Thymus (tissue), 11 donors: Measurements from ENCODE around the gene CAMTA1. TPM values are rescaled to one million over a fixed set of nuclear protein-coding genes. Genes with fewer than 3 reads are reported as not detected.

Experiments
- DNase-seq, 9 donors: peaks; one replicate each; pipeline ENCODE4 v3.0.0-alpha.2; 2013; ENCODE audit warnings: low spot score in 9 of 9, low read depth in 6 of 9, missing footprints in 1 of 9
- H3K27ac ChIP-seq, 2 donors: one replicate each; pipeline ENCODE4 v1.5.1; 2013; ENCODE audit warnings: control low read depth in 1 of 2, low read depth in 1 of 2, low read length in 1 of 2, mild to moderate bottlenecking in 1 of 2, moderate library complexity in 1 of 2
- H3K27me3 ChIP-seq, 2 donors: one replicate each; pipeline ENCODE4 v1.5.1; 2013; ENCODE audit warnings: low read length in 1 of 2; ENCODE audit not compliant: control insufficient read depth in 2 of 2, insufficient read depth in 1 of 2
- H3K36me3 ChIP-seq, 2 donors: one replicate each; pipeline ENCODE4 v1.5.1; 2013; ENCODE audit warnings: low read length in 1 of 2, mild to moderate bottlenecking in 1 of 2, moderate library complexity in 1 of 2; ENCODE audit not compliant: control insufficient read depth in 2 of 2, insufficient read depth in 2 of 2
- H3K4me1 ChIP-seq, 2 donors: one replicate each; pipeline ENCODE4 v1.5.1; 2013; ENCODE audit warnings: low read length in 2 of 2; ENCODE audit not compliant: control insufficient read depth in 2 of 2, insufficient read depth in 2 of 2
- H3K4me3 ChIP-seq, 2 donors: one replicate each; pipeline ENCODE4 v1.5.1; 2013; ENCODE audit warnings: low read length in 2 of 2, control low read depth in 1 of 2, mild to moderate bottlenecking in 1 of 2
- H3K9me3 ChIP-seq, 2 donors: one replicate each; pipeline ENCODE4 v1.5.1; 2013; ENCODE audit warnings: low read length in 1 of 2, mild to moderate bottlenecking in 1 of 2; ENCODE audit not compliant: control insufficient read depth in 2 of 2, insufficient read depth in 1 of 2
- WGBS: extraction: QIAGEN DNeasy Blood & Tissue Kit; methylation state at CpG from one replicate; pipeline ENCODE4 v1.1.7; 2013; 5-methylcytosine and 5-hydroxymethylcytosine counted together
- polyA plus RNA-seq: library from polyadenylated mRNA; stranded (reverse); fragments of 200-250 nt; gene quantifications from one replicate; pipeline ENCODE4 v1.2.3, GENCODE V29; 2013
- total RNA-seq: library from RNA; stranded (reverse); fragments of 120-200 nt; gene quantifications from one replicate; pipeline ENCODE4 v1.2.4, GENCODE V29; 2013
- donor health status: healthy.

The CAMTA1 gene
- total and polyA plus RNA-seq, 2 donors = 32.0 to 158 TPM

DNA sequence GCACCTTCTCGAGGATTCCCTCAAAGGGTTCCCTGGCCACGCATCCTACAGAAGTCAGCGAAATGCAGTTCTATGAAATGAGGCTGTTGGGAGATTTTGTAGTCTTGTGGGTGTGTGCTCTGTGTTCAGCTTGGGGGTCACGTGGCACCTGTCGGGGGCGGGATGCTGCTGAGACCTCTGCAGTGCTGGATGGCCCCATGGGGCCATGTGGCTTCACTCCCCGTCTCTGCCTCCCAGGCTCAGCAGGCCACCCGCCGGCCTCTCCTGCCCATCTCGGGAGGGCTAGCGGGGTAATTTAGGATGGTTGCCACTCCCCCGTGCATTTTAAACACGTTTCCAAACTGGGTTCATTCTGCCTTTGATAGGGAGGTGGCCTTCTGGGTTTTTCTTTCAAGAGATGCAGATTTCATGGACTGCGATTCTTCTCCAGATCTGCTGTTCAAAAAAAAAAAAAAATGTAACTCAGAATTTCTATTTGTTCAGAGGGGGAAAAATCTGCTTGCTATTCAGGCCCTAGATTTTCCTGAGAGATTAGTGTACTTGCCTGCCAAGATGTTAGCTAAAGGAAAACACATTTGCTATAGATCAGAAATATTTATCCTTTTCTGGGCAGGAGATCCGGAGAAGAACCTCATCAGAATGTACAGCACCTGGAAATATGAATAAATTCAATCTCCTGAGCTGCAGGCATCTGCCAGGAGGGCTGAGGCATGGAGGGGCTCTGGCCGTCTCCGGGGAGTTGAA lies 708.6 kb downstream of the CAMTA1 start:
- Histone ChIP-seq H3K4me3 (no peak overlapping the region), H3K27ac (no peak overlapping the region), H3K36me3 (no peaks in the 10 kb centered on the region), H3K9me3 (no peaks in the 10 kb centered on the region), H3K27me3 (no peaks in the 10 kb centered on the region), H3K4me1 (no peaks in the 10 kb centered on the region)
- 95% methylated on average over 17 of the region's 17 CpGs for WGBS
- DNase-seq = no peak

DNA sequence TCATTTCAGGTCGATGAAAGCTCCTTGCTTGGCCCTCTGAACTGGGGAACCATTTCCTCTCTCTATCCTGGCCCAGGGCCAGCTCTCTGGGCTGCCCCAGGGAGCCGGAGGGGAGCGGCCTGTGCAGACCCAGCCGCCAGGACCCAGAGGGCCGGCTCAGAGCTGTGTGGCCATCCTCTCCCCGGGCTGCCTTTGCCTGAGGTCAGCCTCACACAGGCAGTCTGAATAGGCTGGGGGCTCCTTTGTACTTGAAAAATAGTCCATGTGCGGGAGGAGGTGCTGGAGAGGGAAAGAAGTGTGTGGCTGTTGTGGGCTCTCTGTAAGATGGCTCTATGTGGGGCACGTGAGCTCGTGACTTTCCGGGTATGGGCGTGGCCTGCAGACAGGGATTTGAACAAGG lies 710.7 kb downstream of the CAMTA1 start:
- Histone ChIP-seq H3K27ac (no peak overlapping the region), H3K36me3 (no peaks in the 10 kb centered on the region), H3K4me1 (no peaks in the 10 kb centered on the region), H3K4me3 (no peak overlapping the region), H3K9me3 (no peaks in the 10 kb centered on the region), H3K27me3 (no peaks in the 10 kb centered on the region)
- DNase-seq = no peak
- 79% methylated on average over 11 of the region's 11 CpGs for WGBS

DNA sequence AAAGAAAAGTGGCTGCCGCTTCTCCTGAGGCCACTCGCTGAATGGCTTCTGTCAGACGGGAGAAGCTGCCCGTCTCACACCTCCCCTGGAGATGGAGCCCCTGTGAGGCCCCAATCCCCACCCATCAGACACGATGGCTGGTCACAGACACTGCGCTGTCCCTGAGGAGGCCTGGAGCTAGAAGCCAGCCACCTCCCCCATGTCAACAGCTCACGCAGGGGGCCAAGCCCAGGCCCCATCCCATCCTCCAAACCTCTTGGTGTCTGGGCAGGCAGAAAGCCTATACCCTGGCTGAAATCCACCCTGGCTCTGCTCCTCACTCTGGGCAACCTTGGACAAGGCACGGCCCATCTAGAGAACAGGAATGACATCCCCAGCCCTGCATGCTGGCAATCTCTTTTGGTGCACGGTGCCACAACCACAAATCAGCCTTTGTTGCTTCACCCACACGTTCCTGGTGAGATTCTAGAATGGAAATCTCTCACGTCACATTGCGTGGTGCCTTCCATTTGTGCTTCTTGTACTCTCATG lies 711.9 kb downstream of the CAMTA1 start:
- DNase-seq = no peak
- Histone ChIP-seq H3K4me3 (no peak overlapping the region), H3K27me3 (no peaks in the 10 kb centered on the region), H3K4me1 (no peaks in the 10 kb centered on the region), H3K9me3 (no peaks in the 10 kb centered on the region), H3K27ac (no peak overlapping the region), H3K36me3 (no peaks in the 10 kb centered on the region)
- 95% methylated on average over 12 of the region's 12 CpGs for WGBS

DNA sequence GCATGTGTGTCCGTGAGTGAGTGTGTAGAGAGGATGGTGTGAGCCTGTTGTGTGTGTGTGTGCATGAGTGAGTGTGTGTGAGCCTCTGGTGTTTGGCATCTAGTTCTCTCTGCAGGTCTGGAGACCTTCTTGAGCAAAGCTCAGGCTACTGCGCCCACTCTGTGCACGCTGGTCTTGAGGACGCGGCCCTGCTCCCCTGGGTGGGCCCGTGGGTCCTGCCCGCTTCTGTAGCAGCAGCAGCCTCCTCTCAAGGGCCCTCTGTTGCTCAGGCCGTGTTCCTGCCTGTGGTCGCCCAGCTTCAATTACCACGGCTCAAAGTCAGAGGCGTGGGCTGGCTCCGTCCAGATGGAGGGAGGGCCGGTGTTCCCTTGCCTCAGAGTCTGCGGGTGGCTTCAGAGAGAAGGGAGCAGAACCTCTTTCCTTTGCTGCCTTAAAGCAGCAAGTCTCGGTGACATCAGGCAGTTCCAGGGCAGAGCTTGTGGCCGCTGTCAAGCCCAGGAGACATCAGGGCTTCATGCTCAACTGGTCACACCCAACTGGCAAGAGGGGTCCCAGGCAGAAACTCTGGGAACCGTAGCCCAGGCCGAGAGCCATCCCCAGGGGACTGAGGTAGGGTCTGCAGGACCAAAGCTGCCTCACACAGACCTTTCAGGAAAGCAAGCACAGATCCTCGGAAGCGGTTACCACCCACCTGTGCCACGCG lies 715.3 kb downstream of the CAMTA1 start:
- Histone ChIP-seq H3K4me1 (no peaks in the 10 kb centered on the region), H3K27me3 (no peaks in the 10 kb centered on the region), H3K4me3 (no peak overlapping the region), H3K27ac (no peak overlapping the region), H3K9me3 (no peaks in the 10 kb centered on the region), H3K36me3 (no peaks in the 10 kb centered on the region)
- no peak for DNase-seq
- WGBS = 92% methylated on average over 22 of the region's 22 CpGs

DNA sequence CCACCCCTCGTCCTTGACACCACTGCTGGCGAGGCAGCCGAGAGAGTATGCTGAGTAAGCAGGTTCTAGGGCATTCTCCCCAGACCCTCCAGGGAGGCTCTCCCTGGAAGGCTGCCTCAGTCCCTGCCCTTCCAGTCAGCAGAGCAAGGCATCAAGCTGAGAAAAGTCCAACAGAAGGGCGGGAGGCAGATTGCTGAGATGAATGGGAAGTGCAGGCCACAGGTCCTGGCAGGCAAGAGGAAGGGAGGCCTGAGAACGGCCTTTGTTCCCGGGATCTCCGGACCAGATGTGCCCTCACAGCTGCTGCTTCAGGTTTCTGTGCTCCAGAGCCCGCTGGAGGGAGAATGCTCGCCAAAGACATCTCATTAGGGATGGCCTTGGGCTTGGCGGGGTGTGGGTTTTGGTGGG lies 715.8 kb downstream of the CAMTA1 start:
- Histone ChIP-seq H3K36me3 (no peaks in the 10 kb centered on the region), H3K4me1 (no peaks in the 10 kb centered on the region), H3K27ac (no peak overlapping the region), H3K9me3 (no peaks in the 10 kb centered on the region), H3K27me3 (no peaks in the 10 kb centered on the region), H3K4me3 (no peak overlapping the region)
- DNase-seq = no peak
- 85% methylated on average over 10 of the region's 10 CpGs for WGBS

DNA sequence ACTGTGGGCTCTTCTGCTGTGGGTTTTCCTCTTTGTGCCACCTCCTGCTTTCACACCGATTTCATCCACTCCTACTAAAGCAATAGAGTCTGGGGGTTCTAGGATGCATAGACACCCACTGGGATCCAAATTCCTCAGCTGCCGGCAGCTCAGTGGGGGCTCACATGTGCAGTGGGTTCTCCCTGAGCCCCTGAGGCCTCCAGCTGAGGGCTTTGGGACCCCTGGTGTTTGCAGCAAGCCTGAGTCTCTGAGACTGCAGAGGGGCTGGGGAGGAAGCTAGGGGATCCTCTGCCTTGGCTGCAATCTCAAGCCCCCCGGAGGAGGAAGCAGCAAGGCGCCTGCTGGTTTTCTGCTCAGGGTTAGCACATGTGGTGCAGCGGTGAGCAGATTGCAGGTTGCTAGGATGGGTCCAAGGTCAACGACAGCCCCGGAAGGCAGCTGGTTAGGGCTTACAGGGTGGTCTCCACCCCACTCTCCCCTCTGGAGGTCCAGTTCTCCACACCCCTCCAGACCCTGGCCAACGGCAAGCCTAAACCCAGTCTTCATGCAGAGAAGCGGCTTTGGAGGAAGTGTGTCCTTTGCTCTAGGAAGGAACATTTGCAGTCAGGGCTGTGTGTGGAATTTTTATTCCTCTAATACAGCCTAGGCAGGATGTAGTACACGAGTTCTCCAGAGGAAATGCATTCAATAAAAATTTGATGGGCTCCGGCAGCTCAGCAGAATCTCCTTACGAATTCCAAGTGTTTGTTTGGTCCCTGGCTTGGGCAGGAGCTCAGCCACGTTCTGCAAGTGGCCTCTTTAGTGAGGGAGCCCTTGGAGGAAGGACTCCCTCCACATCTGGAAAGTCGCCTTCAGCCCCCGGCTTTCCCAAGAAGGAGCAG lies 716.7 kb downstream of the CAMTA1 start:
- no peak for DNase-seq
- WGBS = 77% methylated on average over 15 of the region's 15 CpGs

DNA sequence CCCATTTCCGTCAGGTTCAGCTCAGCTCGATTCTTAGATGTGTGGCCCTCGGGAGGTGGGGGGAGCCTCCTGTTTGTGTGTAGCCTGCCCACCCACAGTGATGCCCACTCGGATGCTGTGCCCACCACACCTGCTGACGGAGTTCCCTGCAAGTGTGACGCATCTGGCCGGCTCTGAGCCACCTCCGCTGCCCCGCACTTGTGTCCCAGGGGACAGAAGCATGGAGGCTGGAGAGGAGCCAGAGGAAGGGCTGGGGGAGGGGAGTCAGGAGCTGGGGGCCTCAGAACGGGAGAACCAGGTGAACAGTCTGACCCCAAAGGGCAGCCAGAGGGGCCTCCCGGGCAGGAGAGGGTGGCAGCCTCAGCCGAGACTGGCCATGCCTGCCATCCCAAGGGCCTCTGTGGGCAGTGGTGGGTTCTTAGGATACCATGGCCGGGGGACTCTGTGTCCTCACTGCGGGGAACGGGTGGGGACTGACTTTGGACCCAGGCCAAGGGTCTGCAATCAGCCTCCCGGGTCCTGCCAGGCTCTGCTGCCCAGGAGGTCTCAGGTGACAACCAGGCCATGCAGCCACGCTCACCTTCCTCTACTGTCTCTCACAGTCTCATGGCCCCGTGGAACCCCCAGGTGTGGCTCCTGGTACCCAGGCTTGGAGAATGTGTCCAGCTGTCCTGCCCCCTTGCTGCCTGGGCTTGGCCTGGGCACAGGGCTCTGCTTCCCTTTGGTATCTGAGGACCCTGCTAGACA lies 718.6 kb downstream of the CAMTA1 start:
- DNase-seq = no peak
- Histone ChIP-seq H3K4me1 (no peaks in the 10 kb centered on the region), H3K27me3 (no peaks in the 10 kb centered on the region), H3K9me3 (no peaks in the 10 kb centered on the region), H3K4me3 (no peak overlapping the region), H3K27ac (no peak overlapping the region), H3K36me3 (no peaks in the 10 kb centered on the region)
- WGBS = 91% methylated on average over 18 of the region's 18 CpGs

More for the DNA sequence above, 716.7 kb downstream of the CAMTA1 start:
- Histone ChIP-seq H3K4me1 (no peaks in the 10 kb centered on the region), H3K4me3 (no peak overlapping the region), H3K27ac (no peak overlapping the region), H3K27me3 (no peaks in the 10 kb centered on the region), H3K36me3 (no peaks in the 10 kb centered on the region), H3K9me3 (no peaks in the 10 kb centered on the region)

DNA sequence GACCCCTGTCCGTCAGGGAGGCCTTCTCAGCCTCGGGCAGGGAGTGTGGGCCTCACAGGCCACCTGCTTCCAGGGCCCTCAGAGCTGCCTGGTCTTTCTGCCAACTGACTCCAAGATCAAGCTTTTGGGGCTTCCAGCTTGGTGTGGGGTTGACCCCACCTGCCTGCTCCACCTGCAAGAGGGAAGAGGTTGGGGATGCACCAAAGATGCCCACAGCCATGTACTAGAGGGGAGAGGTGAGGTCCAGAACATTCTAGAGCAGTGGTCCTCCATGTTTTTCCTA lies 719.1 kb downstream of the CAMTA1 start:
- 93% methylated on average over 2 of the region's 2 CpGs for WGBS
- H3K4me1 ChIP-seq = no peaks in the 10 kb centered on the region
- H3K4me3 ChIP-seq = no peak overlapping the region
- no peak overlapping the region for H3K27ac ChIP-seq
- H3K9me3 ChIP-seq = no peaks in the 10 kb centered on the region
- H3K27me3 ChIP-seq = no peaks in the 10 kb centered on the region
- H3K36me3 ChIP-seq = no peaks in the 10 kb centered on the region
- no peak for DNase-seq
